Activated CD8-positive, alpha-beta memory T cell treated with anti-CD3 and anti-CD28 coated beads, Interleukin-2, amount 10 ng/mL, durations not matched to agents 7 days and 5 days (primary cell): ENCODE data around the gene APC2. TPM values are rescaled to one million over a fixed set of nuclear protein-coding genes. Genes with fewer than 3 reads are reported as not detected.
"Not testable (repeated sequence)": the region's sequence is repeated elsewhere in the genome, so short reads cannot be mapped to it uniquely, and the experiment has no call there.

Experiments
- ATAC-seq: fragments of 150-1000 bp; cut with Tn5 transposase; one replicate; pipeline ENCODE4 v1.10.0; 2021; ENCODE audit warnings: moderate library complexity
- CTCF ChIA-PET: fragments of 350-600 bp; sonication (Branson Sonifier 250); formaldehyde crosslinking; loops from one replicate; lab custom pipeline; 2021; ENCODE audit warnings: antibody characterized with exemption; lab: Charles Lee
- DNase-seq: peaks from one replicate; pipeline ENCODE4 v3.0.0-alpha.2; 2020
- H3K27ac Mint-ChIP-seq: one replicate; pipeline ENCODE4 v1.8.0; 2021; ENCODE audit warnings: mild to moderate bottlenecking, mixed read lengths
- H3K27me3 Mint-ChIP-seq: one replicate; pipeline ENCODE4 v1.8.0; 2021; ENCODE audit warnings: mixed read lengths
- H3K36me3 Mint-ChIP-seq: one replicate; pipeline ENCODE4 v1.8.0; 2021; ENCODE audit warnings: mild to moderate bottlenecking, mixed read lengths
- H3K4me1 Mint-ChIP-seq: one replicate; pipeline ENCODE4 v1.8.0; 2021; ENCODE audit warnings: mixed read lengths
- H3K4me3 Mint-ChIP-seq: one replicate; pipeline ENCODE4 v1.8.0; 2021; ENCODE audit warnings: mild to moderate bottlenecking, moderate library complexity, mixed read lengths
- H3K9me3 Mint-ChIP-seq: one replicate; pipeline ENCODE4 v1.8.0; 2022; ENCODE audit warnings: low read depth, mixed read lengths
- total RNA-seq, 2 experiments: library from RNA; stranded (reverse); gene quantifications; one replicate each; pipeline ENCODE4 v1.2.3, GENCODE V29; 2021

The APC2 gene
- total RNA-seq, 2 experiments from 2014 or later: 0.03 to 0.12 TPM

- Mint-ChIP-seq H3K4me1 (peaks cover 13% of the 10 kb centered on the region), H3K27me3 (peaks cover 9% of the 10 kb centered on the region), H3K9me3 (no peaks in the 10 kb centered on the region), H3K27ac (no peak overlapping the region), H3K36me3 (no peaks in the 10 kb centered on the region), H3K4me3 (peak overlapping the region; percentile 51)
- no peak for DNase-seq
- no peak for ATAC-seq
- CTCF ChIA-PET: interaction anchor here (1.0 to 1.7 kb wide), 2 partner anchors 10 to 37 kb away, joined by 4 read pairs; no protein-coding TSS in a partner anchor
Measured at GRCh38 chr19:1491849-1492170, 41.9 kb downstream of the APC2 start.

- CTCF ChIA-PET: interaction anchor here (1.7 kb wide), 1 partner anchor 38 kb away, joined by 4 read pairs; no protein-coding TSS in a partner anchor
- ATAC-seq: no peak
- Mint-ChIP-seq H3K27ac (no peak overlapping the region), H3K27me3 (peaks cover 9% of the 10 kb centered on the region), H3K36me3 (no peaks in the 10 kb centered on the region), H3K9me3 (no peaks in the 10 kb centered on the region), H3K4me1 (peaks cover 13% of the 10 kb centered on the region), H3K4me3 (no peak overlapping the region)
- DNase-seq: no peak
Measured at GRCh38 chr19:1492474-1493006, 42.6 kb downstream of the APC2 start.

- H3K4me1 Mint-ChIP-seq: peaks cover 12% of the 10 kb centered on the region
- DNase-seq (no peak), ATAC-seq (no peak)
- peaks cover 9% of the 10 kb centered on the region for H3K27me3 Mint-ChIP-seq
- H3K4me3 Mint-ChIP-seq: no peak overlapping the region
- CTCF ChIA-PET: no interaction called here
- H3K9me3 Mint-ChIP-seq: no peaks in the 10 kb centered on the region
- H3K27ac Mint-ChIP-seq: no peak overlapping the region
- no peaks in the 10 kb centered on the region for H3K36me3 Mint-ChIP-seq
Measured at GRCh38 chr19:1494115-1494815, 44.3 kb downstream of the APC2 start.

- no peak for DNase-seq
- no peak for ATAC-seq
- peaks cover 9% of the 10 kb centered on the region for H3K27me3 Mint-ChIP-seq
- no peak overlapping the region for H3K27ac Mint-ChIP-seq
- H3K9me3 Mint-ChIP-seq: no peaks in the 10 kb centered on the region
- H3K36me3 Mint-ChIP-seq: no peaks in the 10 kb centered on the region
- H3K4me1 Mint-ChIP-seq: peaks cover 7% of the 10 kb centered on the region
- no peak overlapping the region for H3K4me3 Mint-ChIP-seq
- CTCF ChIA-PET: no interaction called here
Measured at GRCh38 chr19:1495051-1495798, 45.3 kb downstream of the APC2 start.

GRCh38 chr19:1495799-1496713, 46.1 kb downstream of the APC2 start:
- Mint-ChIP-seq H3K27me3 (peaks cover 9% of the 10 kb centered on the region), H3K36me3 (no peaks in the 10 kb centered on the region), H3K9me3 (no peaks in the 10 kb centered on the region), H3K4me3 (no peak overlapping the region), H3K4me1 (peaks cover 3% of the 10 kb centered on the region), H3K27ac (no peak overlapping the region)
- ATAC-seq (no peak), DNase-seq (no peak)
- CTCF ChIA-PET: no interaction called here

GRCh38 chr19:1496714-1497577, 47.0 kb downstream of the APC2 start:
- H3K27me3 Mint-ChIP-seq: peaks cover 4% of the 10 kb centered on the region
- H3K27ac Mint-ChIP-seq: no peak overlapping the region
- no peaks in the 10 kb centered on the region for H3K36me3 Mint-ChIP-seq
- peaks cover under 1% of the 10 kb centered on the region for H3K4me1 Mint-ChIP-seq
- no peak overlapping the region for H3K4me3 Mint-ChIP-seq
- DNase-seq (no peak), ATAC-seq (no peak)
- no peaks in the 10 kb centered on the region for H3K9me3 Mint-ChIP-seq
- CTCF ChIA-PET: no interaction called here

- Mint-ChIP-seq H3K4me3 (no peak overlapping the region), H3K27me3 (peaks cover 2% of the 10 kb centered on the region), H3K27ac (no peak overlapping the region), H3K4me1 (peaks cover 2% of the 10 kb centered on the region), H3K9me3 (no peaks in the 10 kb centered on the region), H3K36me3 (no peaks in the 10 kb centered on the region)
- CTCF ChIA-PET: no interaction called here
- no peak for ATAC-seq
- no peak for DNase-seq
Measured at GRCh38 chr19:1497578-1498235, 47.8 kb downstream of the APC2 start.

GRCh38 chr19:1499231-1499630, 49.3 kb downstream of the APC2 start:
- peaks cover 11% of the 10 kb centered on the region for H3K27me3 Mint-ChIP-seq
- DNase-seq, H3K36me3 Mint-ChIP-seq, H3K27ac Mint-ChIP-seq, H3K4me3 Mint-ChIP-seq, CTCF ChIA-PET, H3K4me1 Mint-ChIP-seq, H3K9me3 Mint-ChIP-seq, ATAC-seq: not testable (repeated sequence)

GRCh38 chr19:1501200-1501595, 51.3 kb downstream of the APC2 start:
- peaks cover under 1% of the 10 kb centered on the region for H3K9me3 Mint-ChIP-seq
- CTCF ChIA-PET: interaction anchor here (1.0 to 2.0 kb wide), 2 partner anchors 10 kb away, joined by 4 to 6 read pairs; partner anchors contain the start of gene REEP6
- peaks cover 16% of the 10 kb centered on the region for H3K27me3 Mint-ChIP-seq
- no peaks in the 10 kb centered on the region for H3K36me3 Mint-ChIP-seq
- no peak for DNase-seq
- no peak overlapping the region for H3K27ac Mint-ChIP-seq
- ATAC-seq: peak; percentile 21
- no peak overlapping the region for H3K4me3 Mint-ChIP-seq
- peaks cover 4% of the 10 kb centered on the region for H3K4me1 Mint-ChIP-seq

- H3K9me3 Mint-ChIP-seq: peaks cover 2% of the 10 kb centered on the region
Measured at GRCh38 chr19:1502433-1503088, 52.6 kb downstream of the APC2 start.

GRCh38 chr19:1503089-1503924, 53.4 kb downstream of the APC2 start:
- H3K4me1 Mint-ChIP-seq: peaks cover 9% of the 10 kb centered on the region
- peaks cover 2% of the 10 kb centered on the region for H3K9me3 Mint-ChIP-seq
- H3K36me3 Mint-ChIP-seq: no peaks in the 10 kb centered on the region
- CTCF ChIA-PET: interaction anchor here (0.7 to 2.0 kb wide), 4 partner anchors 12 to 169 kb away, joined by 3 to 4 read pairs (median 4); no protein-coding TSS in a partner anchor
- H3K27ac Mint-ChIP-seq: no peak overlapping the region
- DNase-seq (peak; percentile 75), ATAC-seq (peak; percentile 51)
- H3K4me3 Mint-ChIP-seq: no peak overlapping the region
- peaks cover 16% of the 10 kb centered on the region for H3K27me3 Mint-ChIP-seq

More at GRCh38 chr19:1502433-1503088, 52.6 kb downstream of the APC2 start:
- H3K4me1 Mint-ChIP-seq: peaks cover 5% of the 10 kb centered on the region
- no peaks in the 10 kb centered on the region for H3K36me3 Mint-ChIP-seq
- H3K27ac Mint-ChIP-seq: peak overlapping the region; percentile 49
- no peak for ATAC-seq
- no peak for DNase-seq
- no peak overlapping the region for H3K4me3 Mint-ChIP-seq
- H3K27me3 Mint-ChIP-seq: peaks cover 16% of the 10 kb centered on the region
- CTCF ChIA-PET: interaction anchor here (0.7 to 2.0 kb wide), 4 partner anchors 11 to 170 kb away, joined by 3 to 4 read pairs (median 4); no protein-coding TSS in a partner anchor
